HFFc6 (cell line): Measurements from ENCODE around the gene SH3PXD2A. TPM values are rescaled to one million over a fixed set of nuclear protein-coding genes. Genes with fewer than 3 reads are reported as not detected.

Experiments
- DNase-seq: peaks from one replicate; pipeline ENCODE4 v3.0.0-alpha.2; 2018
- H3K27ac Mint-ChIP-seq: 2 replicates; pipeline ENCODE4 v1.8.0; 2020; ENCODE audit warnings: mild to moderate bottlenecking, mixed read lengths
- H3K27me3 Mint-ChIP-seq: 2 replicates; pipeline ENCODE4 v1.8.0; 2021; ENCODE audit warnings: mild to moderate bottlenecking, moderate library complexity, mixed read lengths; ENCODE audit not compliant: insufficient read depth
- H3K36me3 Mint-ChIP-seq: 2 replicates; pipeline ENCODE4 v1.8.0; 2021; ENCODE audit warnings: low read depth, mixed read lengths
- H3K4me1 Mint-ChIP-seq: 2 replicates; pipeline ENCODE4 v1.8.0; 2020; ENCODE audit warnings: low read depth, mixed read lengths
- H3K4me3 Mint-ChIP-seq: 2 replicates; pipeline ENCODE4 v1.8.0; 2020; ENCODE audit warnings: mild to moderate bottlenecking, moderate library complexity, mixed read lengths
- H3K9me3 Mint-ChIP-seq: 2 replicates; pipeline ENCODE4 v1.8.0; 2020; ENCODE audit warnings: mild to moderate bottlenecking, mixed read lengths
- total RNA-seq, 6 experiments: library from RNA; stranded (reverse); fragmentation: NEBNext Ultra II Directional; extraction: Animal tissue kit (Norgen Biotek cat#: 25700); gene quantifications; 2 replicates in 1 of 6; 3 replicates in 5 of 6; pipeline ENCODE4 v1.2.3, GENCODE V29; 2021
- TF ChIP-seq, protein P1 (sequence below): fragments of 200-600 bp; sonication (generic); IDR thresholded peaks from 2 replicates; pipeline ENCODE4 v1.5.0; 2021; ENCODE audit warnings: antibody characterized with exemption, mild to moderate bottlenecking

The SH3PXD2A gene
- total RNA-seq, 6 experiments from 2014 or later, result 75.5 to 113 (median 81.1) TPM

DNA sequence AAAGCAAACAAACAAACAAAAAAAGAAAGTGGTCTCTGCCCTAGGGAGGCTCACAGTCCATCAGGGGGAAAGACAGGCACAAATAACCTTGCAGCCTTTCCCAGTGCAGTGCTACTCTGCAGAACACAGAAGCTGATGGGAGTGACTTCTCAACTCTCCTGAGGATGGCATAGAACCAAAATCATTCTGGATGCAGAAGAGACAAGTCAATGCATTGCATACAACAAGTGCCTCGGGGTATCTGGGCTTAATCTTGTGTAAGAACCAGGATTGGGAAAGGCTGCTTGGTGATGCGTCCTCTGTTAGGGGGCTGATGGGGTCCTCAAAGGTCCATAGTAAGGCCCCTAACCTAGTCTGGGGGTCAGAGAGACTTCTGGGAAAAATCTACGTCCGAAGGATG is 293.0 kb downstream of the SH3PXD2A start:
- no peak for DNase-seq
- TF ChIP-seq, protein P1, sequence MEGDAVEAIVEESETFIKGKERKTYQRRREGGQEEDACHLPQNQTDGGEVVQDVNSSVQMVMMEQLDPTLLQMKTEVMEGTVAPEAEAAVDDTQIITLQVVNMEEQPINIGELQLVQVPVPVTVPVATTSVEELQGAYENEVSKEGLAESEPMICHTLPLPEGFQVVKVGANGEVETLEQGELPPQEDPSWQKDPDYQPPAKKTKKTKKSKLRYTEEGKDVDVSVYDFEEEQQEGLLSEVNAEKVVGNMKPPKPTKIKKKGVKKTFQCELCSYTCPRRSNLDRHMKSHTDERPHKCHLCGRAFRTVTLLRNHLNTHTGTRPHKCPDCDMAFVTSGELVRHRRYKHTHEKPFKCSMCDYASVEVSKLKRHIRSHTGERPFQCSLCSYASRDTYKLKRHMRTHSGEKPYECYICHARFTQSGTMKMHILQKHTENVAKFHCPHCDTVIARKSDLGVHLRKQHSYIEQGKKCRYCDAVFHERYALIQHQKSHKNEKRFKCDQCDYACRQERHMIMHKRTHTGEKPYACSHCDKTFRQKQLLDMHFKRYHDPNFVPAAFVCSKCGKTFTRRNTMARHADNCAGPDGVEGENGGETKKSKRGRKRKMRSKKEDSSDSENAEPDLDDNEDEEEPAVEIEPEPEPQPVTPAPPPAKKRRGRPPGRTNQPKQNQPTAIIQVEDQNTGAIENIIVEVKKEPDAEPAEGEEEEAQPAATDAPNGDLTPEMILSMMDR, result no peak
- H3K27me3 Mint-ChIP-seq, result peaks cover 31% of the 10 kb centered on the region
- no peak overlapping the region for H3K4me3 Mint-ChIP-seq
- no peaks in the 10 kb centered on the region for H3K4me1 Mint-ChIP-seq
- H3K27ac Mint-ChIP-seq, result no peak overlapping the region
- no peaks in the 10 kb centered on the region for H3K36me3 Mint-ChIP-seq
- no peaks in the 10 kb centered on the region for H3K9me3 Mint-ChIP-seq

DNA sequence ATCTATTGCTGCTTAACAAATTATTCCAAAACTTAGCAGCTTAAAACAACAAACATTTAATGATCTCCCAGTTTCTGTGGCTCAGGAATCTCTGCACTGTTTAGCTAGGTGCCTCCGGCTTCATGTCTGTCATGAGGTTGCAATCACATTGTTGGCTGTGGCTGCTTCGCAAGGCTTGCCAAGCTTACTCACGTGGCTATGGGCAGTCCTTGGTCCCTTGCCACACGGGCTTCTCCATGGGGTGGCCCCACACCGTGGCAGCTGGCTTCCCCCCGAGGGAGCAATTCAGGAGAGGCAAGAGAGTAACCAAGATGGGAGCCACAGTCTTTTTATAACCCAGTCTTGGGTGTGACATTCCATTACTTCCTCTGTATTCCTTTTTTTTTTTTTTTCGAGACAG is 294.5 kb downstream of the SH3PXD2A start:
- H3K4me3 Mint-ChIP-seq, result no peak overlapping the region
- no peaks in the 10 kb centered on the region for H3K4me1 Mint-ChIP-seq
- H3K27ac Mint-ChIP-seq, result no peak overlapping the region
- no peaks in the 10 kb centered on the region for H3K36me3 Mint-ChIP-seq
- no peaks in the 10 kb centered on the region for H3K9me3 Mint-ChIP-seq
- TF ChIP-seq, protein P1, result no peak
- no peak for DNase-seq
- peaks cover 35% of the 10 kb centered on the region for H3K27me3 Mint-ChIP-seq

DNA sequence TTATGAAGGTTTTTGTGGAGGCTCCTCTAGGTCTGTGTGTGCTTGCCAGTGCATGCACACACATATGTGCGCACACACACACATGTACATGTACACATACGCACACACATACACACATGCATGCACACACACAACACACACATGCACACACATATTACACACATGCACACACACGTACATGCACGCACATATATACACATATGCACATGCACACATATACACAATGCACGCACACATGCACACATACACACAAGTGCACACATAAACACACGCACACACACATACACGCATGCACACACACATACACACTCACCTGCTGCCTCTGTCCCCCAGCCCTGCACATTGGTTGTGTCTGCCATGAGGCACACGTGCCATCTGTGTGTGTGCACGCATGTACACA is 295.6 kb downstream of the SH3PXD2A start:
- no peaks in the 10 kb centered on the region for H3K36me3 Mint-ChIP-seq

GRCh38 chr10:103558911-103559310 is 296.5 kb downstream of the SH3PXD2A start:
- DNase-seq, result no peak
- Mint-ChIP-seq H3K27me3 (peaks cover 39% of the 10 kb centered on the region), H3K27ac (no peak overlapping the region)

More for the DNA sequence above, 295.6 kb downstream of the SH3PXD2A start:
- TF ChIP-seq, protein P1, result no peak
- H3K27me3 Mint-ChIP-seq, result peaks cover 35% of the 10 kb centered on the region
- H3K4me3 Mint-ChIP-seq, result no peak overlapping the region
- DNase-seq, result no peak
- no peak overlapping the region for H3K27ac Mint-ChIP-seq
- H3K4me1 Mint-ChIP-seq, result peaks cover under 1% of the 10 kb centered on the region; the same call in 1 of the 2 replicates
- no peaks in the 10 kb centered on the region for H3K9me3 Mint-ChIP-seq

DNA sequence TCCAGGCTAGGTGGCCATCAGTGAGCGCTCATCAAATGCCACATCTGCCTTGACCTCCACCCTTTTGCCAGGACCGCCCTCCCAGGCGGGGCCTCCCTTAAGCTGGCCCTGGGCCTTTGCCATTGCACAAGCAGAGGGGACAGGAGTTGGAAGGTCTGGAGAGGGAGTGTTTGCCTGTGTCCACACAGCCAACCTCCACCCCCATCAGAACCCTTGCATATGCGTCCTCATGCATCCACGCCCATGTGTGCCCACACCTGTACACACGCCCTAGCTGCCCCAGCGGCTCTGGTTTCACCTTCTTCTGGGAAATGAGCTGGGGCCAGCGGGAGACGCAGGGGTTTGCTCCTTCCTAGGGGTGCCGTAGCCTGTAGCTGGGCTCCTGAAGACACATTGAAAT is 297.9 kb downstream of the SH3PXD2A start:
- Mint-ChIP-seq H3K4me1 (peaks cover 6% of the 10 kb centered on the region; the same call in 1 of the 2 replicates), H3K27ac (no peak overlapping the region), H3K27me3 (peaks cover 41% of the 10 kb centered on the region), H3K4me3 (no peak overlapping the region), H3K9me3 (no peaks in the 10 kb centered on the region), H3K36me3 (no peaks in the 10 kb centered on the region)
- DNase-seq, result no peak
- TF ChIP-seq, protein P1, result no peak

More at GRCh38 chr10:103558911-103559310, 296.5 kb downstream of the SH3PXD2A start:
- Mint-ChIP-seq H3K9me3 (no peaks in the 10 kb centered on the region), H3K4me1 (peaks cover 6% of the 10 kb centered on the region; the same call in 1 of the 2 replicates), H3K4me3 (no peak overlapping the region), H3K36me3 (no peaks in the 10 kb centered on the region)
- TF ChIP-seq, protein P1, result no peak
